ENCODE results near the gene DUXB.

Gene DUXB

GRCh38 chr16:75658175-75658574 is 43.1 kb downstream of the DUXB start:
- ATAC-seq = no peak

- ATAC-seq = no peak
Measured at GRCh38 chr16:75653922-75654321, 47.3 kb downstream of the DUXB start.

- peak; percentile 9 to 30 for ATAC-seq
Measured at GRCh38 chr16:75648265-75649076, 52.8 kb downstream of the DUXB start.

GRCh38 chr16:75647492-75648264 is 53.6 kb downstream of the DUXB start, which contains the start of the genes KARS1 and TERF2IP:
Gene KARS1 (minus strand): TSS chr16:75647665. CDS start chr16:75647639, 26 bp downstream.
Gene TERF2IP (plus strand): TSS chr16:75647773. CDS start chr16:75647883, 110 bp downstream.
- ATAC-seq = peak; percentile 91

DNA sequence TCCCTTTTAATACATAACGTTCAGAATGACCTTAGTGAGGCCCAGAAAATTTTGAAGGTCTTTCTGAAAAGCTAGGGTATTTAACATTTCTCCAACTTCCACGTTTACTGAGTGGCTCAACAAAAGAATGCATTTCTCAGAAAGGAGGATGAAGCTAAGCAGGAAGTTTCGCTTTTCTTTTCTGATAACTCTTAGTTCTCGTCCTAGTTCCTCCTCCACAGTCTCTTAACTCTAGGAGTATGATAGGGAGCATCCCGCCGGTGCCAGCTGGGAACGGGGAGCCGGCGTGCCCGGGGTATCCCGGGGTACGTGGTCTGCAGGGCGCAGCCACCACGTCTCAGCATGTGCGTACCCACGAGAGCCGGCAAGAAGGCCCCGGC is 54.2 kb downstream of the DUXB start:
- peak; percentile 9 to 15 for ATAC-seq

- no peak for ATAC-seq
Measured at GRCh38 chr16:75644240-75645012, 56.8 kb downstream of the DUXB start.
